GM18868 (cell line): ENCODE measurements around the gene VAMP1.
"Not testable (repeated sequence)": the region's sequence is repeated elsewhere in the genome, so short reads cannot be mapped to it uniquely, and the experiment has no call there.

ENCODE experiments used
- ATAC-seq: cut with Tn5 transposase; IDR thresholded peaks from one replicate; pipeline ENCODE4 v1.9.1; 2021; ENCODE audit warnings: mild to moderate bottlenecking, moderate library complexity; ENCODE audit not compliant: unreplicated experiment

The VAMP1 gene, protein sequence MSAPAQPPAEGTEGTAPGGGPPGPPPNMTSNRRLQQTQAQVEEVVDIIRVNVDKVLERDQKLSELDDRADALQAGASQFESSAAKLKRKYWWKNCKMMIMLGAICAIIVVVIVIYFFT

DNA sequence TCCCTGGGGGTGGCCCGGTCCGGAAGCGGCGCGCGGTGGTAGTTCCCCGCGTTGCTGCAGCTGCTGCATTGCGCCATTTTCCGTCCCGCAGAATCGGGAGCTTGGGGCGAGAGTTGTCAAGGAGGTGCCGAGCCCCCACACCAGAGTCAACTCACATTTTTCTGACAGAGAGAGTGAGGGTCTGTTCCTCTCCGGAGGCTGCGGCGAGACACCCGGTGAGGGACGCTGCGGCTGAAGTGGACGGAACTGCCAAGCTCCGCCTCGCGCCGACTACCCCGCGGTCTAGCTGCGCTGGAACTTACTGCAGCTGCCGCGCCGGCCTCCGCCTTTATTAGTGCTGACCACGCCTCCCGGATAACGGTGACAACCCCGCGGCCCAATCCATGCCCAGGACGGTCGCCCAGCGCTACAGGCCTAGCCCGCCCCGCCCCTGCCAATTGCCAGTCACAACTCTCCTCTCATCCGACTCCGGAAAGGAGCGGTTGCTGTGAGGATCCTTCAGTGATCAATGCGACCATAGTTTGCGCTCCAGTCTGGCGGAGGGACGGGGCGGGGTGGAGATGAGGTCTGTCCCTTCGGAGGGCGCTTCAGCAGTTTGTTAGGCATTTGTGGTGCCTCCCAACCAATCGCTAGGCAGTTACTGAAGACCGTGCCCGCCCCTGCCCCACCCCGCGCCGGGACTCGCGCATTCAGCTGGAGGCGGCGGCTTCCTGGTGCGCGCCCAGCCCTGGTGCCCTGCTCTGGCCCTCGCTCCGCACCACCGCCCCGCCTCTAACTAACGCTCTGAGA lies at the start of gene VAMP1:
VAMP1 (minus strand) TSS at position 303 of the 789 bp plus-strand sequence; CDS start at position 157, 146 bp downstream.
- ATAC-seq, result peak; percentile 83

- ATAC-seq, result no peak
Measured at GRCh38 chr12:6520186-6520585, 49.7 kb upstream of the VAMP1 start.

DNA sequence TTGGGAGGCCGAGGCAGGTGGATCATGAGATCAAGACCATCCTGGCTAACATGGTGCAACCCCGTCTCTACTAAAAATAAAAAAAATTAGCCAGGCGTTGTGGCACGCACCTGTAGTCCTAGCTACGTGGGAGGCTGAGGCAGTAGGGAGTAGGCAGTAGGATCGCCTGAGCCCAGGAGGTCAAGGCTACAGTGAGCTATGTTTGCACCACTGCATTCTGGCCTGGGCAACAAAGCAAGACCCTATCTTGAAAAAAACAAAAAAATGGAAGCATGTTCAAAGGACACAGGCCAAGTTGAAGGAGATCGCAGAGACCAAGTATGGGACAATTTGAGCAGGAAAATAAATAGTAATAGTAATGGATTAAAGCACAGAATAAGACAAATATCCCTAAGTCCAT lies 37.6 kb upstream of the VAMP1 start:
- ATAC-seq, result no peak

GRCh38 chr12:6507102-6507998 lies 36.9 kb upstream of the VAMP1 start:
- no peak for ATAC-seq

GRCh38 chr12:6500466-6500865 lies 30.0 kb upstream of the VAMP1 start:
- no peak for ATAC-seq

DNA sequence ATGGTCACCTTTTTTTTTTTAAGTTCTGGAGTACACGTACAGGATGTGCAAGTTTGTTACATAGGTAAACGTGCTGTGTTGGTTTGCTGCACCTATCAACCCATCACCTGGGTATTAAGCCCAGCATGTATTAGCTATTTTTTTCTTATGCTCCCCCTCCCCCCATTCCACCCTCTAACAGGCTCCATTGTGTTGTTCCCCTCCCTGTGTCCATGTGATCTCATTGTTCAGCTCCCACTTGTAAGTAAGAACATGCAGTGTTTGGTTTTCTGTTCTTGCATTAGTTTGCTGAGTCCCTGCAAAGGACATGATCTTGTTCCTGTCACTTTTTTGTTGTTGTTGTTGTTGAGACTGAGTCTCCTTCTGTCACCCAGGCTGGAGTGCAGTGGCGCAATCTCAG lies 26.8 kb upstream of the VAMP1 start:
- ATAC-seq, result not testable (repeated sequence)

- no peak for ATAC-seq
Measured at GRCh38 chr12:6494968-6495367, 24.5 kb upstream of the VAMP1 start.

GRCh38 chr12:6494258-6494743 lies 23.8 kb upstream of the VAMP1 start:
- peak; percentile 30 for ATAC-seq

DNA sequence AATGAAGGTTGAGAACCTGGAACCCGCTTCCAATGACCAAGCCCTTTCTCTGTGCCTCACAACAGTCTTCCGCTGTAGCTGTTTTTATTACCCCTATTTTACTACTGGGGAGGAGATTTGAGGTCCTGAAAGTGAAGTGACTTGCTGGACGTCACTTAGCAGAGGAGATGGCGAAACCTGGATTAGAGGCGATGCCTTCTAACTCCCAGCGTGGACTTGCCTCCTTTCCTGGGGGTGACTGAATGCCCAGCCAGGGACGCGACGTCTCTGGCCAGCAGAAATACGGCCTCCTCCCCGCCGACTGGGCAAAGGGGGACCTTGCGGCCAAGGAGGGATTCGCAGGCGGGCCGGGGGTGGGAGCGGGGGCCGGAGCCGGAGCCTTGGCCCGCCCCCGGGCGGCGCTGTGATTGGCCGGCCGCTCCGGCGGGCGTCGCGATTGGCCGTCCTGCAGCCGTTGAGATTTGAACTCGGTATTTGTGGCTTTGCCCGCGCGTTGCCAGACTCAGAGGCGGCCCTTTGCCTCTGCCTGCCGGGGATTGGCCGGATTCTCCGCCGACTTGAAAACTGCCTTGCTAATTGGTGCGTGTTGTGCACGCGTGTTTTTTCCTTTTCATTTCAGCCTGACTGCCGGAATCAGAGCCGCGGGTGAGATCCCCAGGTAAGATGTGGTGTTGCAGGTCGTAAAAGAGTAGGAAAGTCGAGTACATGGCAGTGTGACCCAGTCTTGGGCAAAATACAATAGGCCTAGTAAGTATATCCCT lies 23.2 kb upstream of the VAMP1 start, which contains the start of gene NCAPD2:
NCAPD2 (plus strand) TSS at position 606 of the 761 bp plus-strand sequence. CDS start 997 bp downstream, outside the sequence.
- peak; percentile 77 for ATAC-seq

DNA sequence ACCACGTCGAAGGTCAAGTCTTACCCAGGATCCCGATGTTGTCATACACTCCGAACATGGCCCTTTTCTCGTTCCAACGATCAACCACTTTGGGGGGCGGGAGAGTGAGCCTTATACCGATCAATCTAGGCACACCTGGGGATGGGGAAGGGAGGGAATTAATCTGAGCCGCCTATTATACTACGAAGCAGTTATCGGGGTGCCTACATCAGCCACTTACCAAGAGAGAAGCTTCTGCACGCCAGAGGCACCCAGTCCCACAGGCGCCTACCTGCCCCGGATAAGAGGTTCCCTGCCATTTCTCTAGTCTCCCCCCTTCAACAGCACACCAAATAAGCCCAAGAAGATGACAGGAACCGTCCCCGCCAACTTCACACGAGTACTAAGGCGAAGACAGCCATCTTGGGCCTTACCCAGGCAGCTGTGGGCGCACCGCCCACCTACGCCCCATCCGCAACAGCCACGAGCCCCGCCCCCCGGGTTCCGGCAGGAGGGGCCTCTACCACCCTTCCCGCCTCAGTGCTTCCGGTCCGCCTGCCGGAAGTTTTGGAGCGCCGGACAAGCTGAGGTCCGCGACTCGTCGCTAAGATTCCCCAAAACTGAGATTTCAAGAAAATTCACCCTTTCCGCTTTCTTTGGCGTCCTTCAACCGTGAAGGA lies 22.5 kb upstream of the VAMP1 start, which contains the start of gene MRPL51:
MRPL51 (minus strand) TSS at position 425 of the 659 bp plus-strand sequence; CDS start at position 299, 126 bp downstream.
- peak; percentile 81 for ATAC-seq

- not testable (repeated sequence) for ATAC-seq
Measured at GRCh38 chr12:6490673-6491072, 20.2 kb upstream of the VAMP1 start.

- ATAC-seq, result no peak
Measured at GRCh38 chr12:6489449-6489848, 19.0 kb upstream of the VAMP1 start.

- ATAC-seq, result no peak
Measured at GRCh38 chr12:6488240-6488639, 17.8 kb upstream of the VAMP1 start.

DNA sequence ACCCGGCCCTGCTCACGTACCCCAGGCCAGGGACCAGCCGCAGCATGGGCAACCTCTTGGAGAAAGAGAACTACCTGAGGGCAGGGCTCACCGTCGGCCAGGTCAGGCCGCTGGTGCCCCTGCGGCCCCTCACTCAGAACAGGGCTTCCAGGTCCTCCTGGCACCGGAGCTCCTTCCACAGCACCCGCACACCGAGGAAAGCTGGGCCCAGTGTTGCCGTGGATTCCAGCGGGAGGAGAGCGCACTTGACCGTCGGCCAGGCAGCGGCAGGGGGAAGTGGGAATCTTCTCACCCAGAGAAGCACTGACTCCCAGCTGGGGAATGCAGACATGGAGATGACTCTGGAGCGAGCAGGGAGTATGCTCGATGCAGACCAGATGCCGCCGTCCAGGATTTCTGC lies 7.9 kb upstream of the VAMP1 start:
- ATAC-seq, result no peak

GRCh38 chr12:6477601-6478377 lies 7.3 kb upstream of the VAMP1 start:
- ATAC-seq, result not testable (repeated sequence)

- ATAC-seq, result no peak
Measured at GRCh38 chr12:6476489-6476888, 6.0 kb upstream of the VAMP1 start.

DNA sequence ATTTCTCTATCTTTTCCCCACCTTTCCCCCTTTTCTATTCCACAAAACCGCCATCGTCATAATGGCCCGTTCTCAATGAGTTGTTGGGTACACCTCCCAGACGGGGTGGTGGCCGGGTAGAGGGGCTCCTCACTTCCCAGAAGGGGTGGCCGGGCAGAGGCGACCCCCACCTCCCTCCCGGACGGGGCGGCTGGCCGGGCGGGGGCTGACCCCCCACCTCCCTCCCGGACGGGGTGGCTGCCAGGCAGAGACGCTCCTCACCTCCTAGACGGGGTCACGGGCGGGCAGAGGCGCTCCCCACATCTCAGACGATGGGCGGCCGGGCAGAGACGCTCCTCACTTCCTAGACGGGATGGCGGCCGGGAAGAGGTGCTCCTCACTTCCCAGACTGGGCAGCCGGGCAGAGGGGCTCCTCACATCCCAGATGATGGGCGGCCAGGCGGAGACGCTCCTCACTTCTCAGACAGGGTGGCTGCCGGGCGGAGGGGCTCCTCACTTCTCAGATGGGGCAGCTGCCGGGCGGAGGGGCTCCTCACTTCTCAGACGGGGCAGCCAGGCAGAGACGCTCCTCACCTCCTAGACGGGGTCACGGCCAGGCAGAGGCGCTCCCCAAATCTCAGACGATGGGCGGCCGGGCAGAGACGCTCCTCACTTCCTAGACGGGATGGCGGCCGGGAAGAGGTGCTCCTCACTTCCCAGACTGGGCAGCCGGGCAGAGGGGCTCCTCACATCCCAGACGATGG lies 4.9 kb upstream of the VAMP1 start:
- ATAC-seq, result not testable (repeated sequence)

- ATAC-seq, result no peak
Measured at GRCh38 chr12:6472491-6472890, 2.0 kb upstream of the VAMP1 start.
